ENCODE measurements around the gene SNX5. TPM values are rescaled to one million over a fixed set of nuclear protein-coding genes. Genes with fewer than 3 reads are reported as not detected.

Gene SNX5
- total and polyA plus RNA-seq, 10 of the 15 experiments (the other 5 are each of a cell fraction or from before 2014, with no cell fraction given) = 92.9 to 316 (median 245) TPM

DNA sequence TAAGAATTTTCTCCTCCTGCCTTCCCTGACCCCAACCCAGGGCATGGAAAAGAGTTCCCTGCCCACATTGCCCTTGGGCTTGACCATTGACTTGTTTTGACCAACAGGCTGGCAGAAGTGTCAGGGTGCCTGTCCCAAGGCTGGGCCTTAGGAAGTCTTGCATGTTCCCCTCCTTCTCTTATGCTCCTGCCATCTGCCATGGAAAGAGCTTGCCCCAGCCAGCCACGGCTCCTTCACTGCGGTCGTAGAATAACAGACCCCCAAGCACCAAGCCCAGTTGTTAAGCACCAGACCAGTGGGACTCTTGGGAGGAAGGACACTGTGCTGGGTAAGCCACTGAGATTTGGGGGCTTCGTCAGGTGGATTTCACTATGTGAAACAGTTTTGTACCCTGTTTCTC is 53.6 kb downstream of the SNX5 start:
- ChIA-PET RAD21 (ENCODE audit: unreplicated experiment) (no interaction called here), POLR2A (no interaction called here), SMC1A (ENCODE audit: uncharacterized antibody, unreplicated experiment) (no interaction called here), CTCF (no interaction called here)
- intact Hi-C loops (cut with micrococcal nuclease; ENCODE audit: unreplicated experiment) = no loop called here
- Histone ChIP-seq H3K79me2 (ENCODE audit: control insufficient read depth, insufficient read depth, low read length) (no peaks in the 10 kb centered on the region), H3K36me3 (ENCODE audit: control insufficient read depth in 2 of 2, insufficient read depth in 2 of 2, low read length in 1 of 2) (no peaks in the 10 kb centered on the region), H4K20me1 (ENCODE audit: control insufficient read depth, insufficient read depth) (no peaks in the 10 kb centered on the region), H3K9me3 (replicated peaks; ENCODE audit: control insufficient read depth, insufficient read depth, low read length) (no peaks in the 10 kb centered on the region), H3K27ac (ENCODE audit: control insufficient read depth, insufficient read depth) (no peak overlapping the region), H2AFZ (ENCODE audit: control insufficient read depth, low read depth, low read length) (no peak overlapping the region), H3K9ac (ENCODE audit: control insufficient read depth, insufficient read depth, low read length) (no peak overlapping the region), H3K4me2 (ENCODE audit: control insufficient read depth, insufficient read depth) (no peak overlapping the region), H3K4me1 (ENCODE audit: control insufficient read depth, insufficient read depth, low read length) (no peaks in the 10 kb centered on the region), H3K27me3 (replicated peaks in 1 of 2; ENCODE audit: control insufficient read depth in 2 of 2, insufficient read depth in 2 of 2, low read length in 1 of 2) (0 out of 4 replicates have a peak, but pooled peaks cover 0 to 1% of the 10 kb centered on the region in 2 experiments), H3K4me3 (no peak overlapping the region)
- BruUV-seq (replicated peaks) = no TSS peak
- TF ChIP-seq WRNIP1 (IDR thresholded peaks at IDR 0.05; ENCODE audit: borderline replicate concordance, low read depth, low read length) = no peak
- ATAC-seq (no peak), DNase-seq (ENCODE audit: low read depth, low spot score) (no peak), FAIRE-seq (no peak)
- WGBS (ENCODE audit: insufficient coverage, insufficient replicate concordance, low lambda C conversion rate, missing lambda C conversion rate) = 77% methylated on average over 4 of the region's 4 CpGs
- in situ Hi-C loops (cut with MboI) = no loop called here

DNA sequence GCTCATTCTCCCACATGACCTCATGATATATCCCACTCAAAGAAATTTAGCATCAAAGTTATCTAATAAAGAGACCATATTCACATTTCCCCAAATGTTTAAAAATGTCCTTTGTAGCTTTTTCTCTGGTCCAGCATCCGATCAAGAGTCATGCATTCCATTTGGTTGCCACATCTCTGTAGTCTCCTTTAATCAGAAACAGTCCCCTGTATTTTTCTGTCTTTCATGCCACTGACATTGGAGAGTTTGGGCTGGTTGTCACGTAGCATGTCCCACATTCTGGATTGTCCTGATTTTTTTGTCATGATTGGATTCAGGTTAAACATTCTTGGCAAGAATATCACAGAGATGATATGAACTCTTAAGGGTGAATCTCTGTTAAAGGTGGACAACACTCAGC is 55.7 kb downstream of the SNX5 start:
- in situ Hi-C loops (cut with MboI) (no loop called here), intact Hi-C loops (cut with micrococcal nuclease; ENCODE audit: unreplicated experiment) (no loop called here)
- H3K4me1 ChIP-seq (ENCODE audit: control insufficient read depth, insufficient read depth, low read length) = no peaks in the 10 kb centered on the region
- no peak overlapping the region for H3K4me2 ChIP-seq (ENCODE audit: control insufficient read depth, insufficient read depth)
- H4K20me1 ChIP-seq (ENCODE audit: control insufficient read depth, insufficient read depth) = no peaks in the 10 kb centered on the region
- CTCF ChIA-PET = interaction anchor here (0.7 to 1.6 kb wide), 4 partner anchors 15 to 332 kb away, joined by 3 to 6 read pairs (median 4); no protein-coding TSS in a partner anchor
- H2AFZ ChIP-seq (ENCODE audit: control insufficient read depth, low read depth, low read length) = no peak overlapping the region
- POLR2A ChIA-PET = interaction anchor here (0.7 kb wide), 1 partner anchor 21 kb away, joined by 3 read pairs; no protein-coding TSS in a partner anchor
- no peak for ATAC-seq
- no peaks in the 10 kb centered on the region for H3K9me3 ChIP-seq (replicated peaks; ENCODE audit: control insufficient read depth, insufficient read depth, low read length)
- H3K27ac ChIP-seq (ENCODE audit: control insufficient read depth, insufficient read depth) = no peak overlapping the region
- H3K79me2 ChIP-seq (ENCODE audit: control insufficient read depth, insufficient read depth, low read length) = no peaks in the 10 kb centered on the region
- H3K9ac ChIP-seq (ENCODE audit: control insufficient read depth, insufficient read depth, low read length) = no peak overlapping the region
- SMC1A ChIA-PET (ENCODE audit: uncharacterized antibody, unreplicated experiment) = interaction anchor here (1.1 kb wide), 1 partner anchor 25 kb away, joined by 3 read pairs; no protein-coding TSS in a partner anchor
- 45% methylated on average over 2 of the region's 2 CpGs for WGBS (ENCODE audit: insufficient coverage, insufficient replicate concordance, low lambda C conversion rate, missing lambda C conversion rate)
- no TSS peak for BruUV-seq (replicated peaks)
- RAD21 ChIA-PET (ENCODE audit: unreplicated experiment) = interaction anchor here (0.7 kb wide), 1 partner anchor 230 kb away, joined by 3 read pairs; the partner anchor contains the start of gene RRBP1
- TF ChIP-seq MXI1 (IDR thresholded peaks at IDR 0.05; ENCODE audit: low read depth, low read length) (no peak), ZNF622 (IDR thresholded peaks at IDR 0.05) (no peak), USF1 (IDR thresholded peaks at IDR 0.05; ENCODE audit: borderline replicate concordance, extremely low read length, insufficient read depth, low read depth, low read length) (no peak), SRF (IDR thresholded peaks at IDR 0.05; ENCODE audit: low read depth in 2 of 2, low read length in 2 of 2) (no peak), CHD4 (IDR thresholded peaks at IDR 0.05) (no peak), MLLT1 (IDR thresholded peaks at IDR 0.05) (no peak)
- TF ChIP-seq, protein P1, sequence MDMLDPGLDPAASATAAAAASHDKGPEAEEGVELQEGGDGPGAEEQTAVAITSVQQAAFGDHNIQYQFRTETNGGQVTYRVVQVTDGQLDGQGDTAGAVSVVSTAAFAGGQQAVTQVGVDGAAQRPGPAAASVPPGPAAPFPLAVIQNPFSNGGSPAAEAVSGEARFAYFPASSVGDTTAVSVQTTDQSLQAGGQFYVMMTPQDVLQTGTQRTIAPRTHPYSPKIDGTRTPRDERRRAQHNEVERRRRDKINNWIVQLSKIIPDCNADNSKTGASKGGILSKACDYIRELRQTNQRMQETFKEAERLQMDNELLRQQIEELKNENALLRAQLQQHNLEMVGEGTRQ (IDR thresholded peaks at IDR 0.05; ENCODE audit: borderline replicate concordance, low read depth, low read length) = no peak
- H3K4me3 ChIP-seq = no peak overlapping the region
- 0 out of 4 replicates have a peak, but pooled peaks cover 0 to 1% of the 10 kb centered on the region in 2 experiments for H3K27me3 ChIP-seq (replicated peaks in 1 of 2; ENCODE audit: control insufficient read depth in 2 of 2, insufficient read depth in 2 of 2, low read length in 1 of 2)
- no peaks in the 10 kb centered on the region for H3K36me3 ChIP-seq (ENCODE audit: control insufficient read depth in 2 of 2, insufficient read depth in 2 of 2, low read length in 1 of 2)
- FAIRE-seq = no peak
- DNase-seq (ENCODE audit: low read depth, low spot score) = no peak
